SK-N-SH (cell line): ENCODE measurements around the gene SON.

Experiments
- CTCF ChIP-seq: fragments of 200-600 bp; sonication (generic); IDR thresholded peaks from 2 replicates; pipeline ENCODE4 v1.6.1; 2017; ENCODE audit warnings: antibody characterized with exemption, mild to moderate bottlenecking, moderate library complexity
- PBX3 ChIP-seq: IDR thresholded peaks from 2 replicates; pipeline ENCODE4; 2012
- TCF12 ChIP-seq: IDR thresholded peaks from 2 replicates; pipeline ENCODE4 v1.4.0; 2012
- USF2 ChIP-seq: fragments of 150-350 bp; IDR thresholded peaks from 2 replicates; pipeline ENCODE4 v1.6.1; 2017; ENCODE audit warnings: antibody characterized with exemption, low read length, low read depth, borderline replicate concordance
- ZBTB33 ChIP-seq: IDR thresholded peaks from 2 replicates; pipeline ENCODE4 v1.4.0; 2012; ENCODE audit warnings: low read depth, borderline replicate concordance

- TF ChIP-seq PBX3, result no peak
- no peak for TF ChIP-seq ZBTB33
- TF ChIP-seq TCF12, result no peak
- no peak for TF ChIP-seq USF2
- TF ChIP-seq CTCF, result no peak
These were observed 3.2 kb upstream of the SON start for GRCh38 chr21:33539616-33540015.
